BE2C (cell line): Measurements from ENCODE around the gene MAST2.
"Not testable (repeated sequence)": the region's sequence is repeated elsewhere in the genome, so short reads cannot be mapped to it uniquely, and the experiment has no call there.

Source experiments
- DNase-seq: peaks from one replicate; pipeline ENCODE4 v3.0.0-alpha.2; 2020
- H3K27me3 ChIP-seq: fragments of 250-450 bp; sonication (Bioruptor Pico); 2 replicates; pipeline ENCODE4 v1.5.1; 2020; ENCODE audit warnings: mild to moderate bottlenecking
- H3K36me3 ChIP-seq: fragments of 250-450 bp; sonication (Bioruptor Pico); 2 replicates; pipeline ENCODE4 v1.5.1; 2020; ENCODE audit warnings: mild to moderate bottlenecking
- H3K4me1 ChIP-seq: fragments of 250-450 bp; sonication (Bioruptor Pico); 2 replicates; pipeline ENCODE4 v1.5.1; 2020
- H3K4me3 ChIP-seq: 2 replicates; pipeline ENCODE4 v1.5.1; 2011; ENCODE audit warnings: low read depth, low read length
- H3K9me3 ChIP-seq: fragments of 250-450 bp; sonication (Bioruptor Pico); 2 replicates; pipeline ENCODE4 v1.5.1; 2020
- CTCF ChIP-seq: IDR thresholded peaks from 2 replicates; pipeline ENCODE4 v1.5.1; 2012; ENCODE audit warnings: mild to moderate bottlenecking, low read depth, low read length

Gene MAST2

GRCh38 chr1:45928486-45929205, 125.2 kb downstream of the MAST2 start:
- no peak for DNase-seq
- no peaks in the 10 kb centered on the region for H3K4me1 ChIP-seq
- H3K36me3 ChIP-seq = no peaks in the 10 kb centered on the region
- no peaks in the 10 kb centered on the region for H3K9me3 ChIP-seq
- H3K4me3 ChIP-seq = no peak overlapping the region
- H3K27me3 ChIP-seq = no peaks in the 10 kb centered on the region
- TF ChIP-seq CTCF = no peak

- Histone ChIP-seq H3K4me1 (no peaks in the 10 kb centered on the region), H3K36me3 (no peaks in the 10 kb centered on the region), H3K4me3 (no peak overlapping the region), H3K9me3 (no peaks in the 10 kb centered on the region), H3K27me3 (no peaks in the 10 kb centered on the region)
- no peak for TF ChIP-seq CTCF
- DNase-seq = no peak
Measured at GRCh38 chr1:45929257-45929687, 125.9 kb downstream of the MAST2 start.

- Histone ChIP-seq H3K36me3 (no peaks in the 10 kb centered on the region), H3K4me1 (no peaks in the 10 kb centered on the region), H3K4me3 (no peak overlapping the region), H3K9me3 (no peaks in the 10 kb centered on the region), H3K27me3 (no peaks in the 10 kb centered on the region)
- DNase-seq = no peak
- no peak for TF ChIP-seq CTCF
Measured at GRCh38 chr1:45930258-45931150, 127.1 kb downstream of the MAST2 start.

GRCh38 chr1:45932205-45932604, 128.8 kb downstream of the MAST2 start:
- not testable (repeated sequence) for H3K4me1 ChIP-seq, H3K9me3 ChIP-seq, DNase-seq, H3K27me3 ChIP-seq, H3K4me3 ChIP-seq, H3K36me3 ChIP-seq

- TF ChIP-seq CTCF = no peak
- Histone ChIP-seq H3K36me3 (no peaks in the 10 kb centered on the region), H3K9me3 (no peaks in the 10 kb centered on the region), H3K27me3 (no peaks in the 10 kb centered on the region), H3K4me3 (no peak overlapping the region), H3K4me1 (no peaks in the 10 kb centered on the region)
- no peak for DNase-seq
Measured at GRCh38 chr1:45934947-45935346, 131.5 kb downstream of the MAST2 start.

GRCh38 chr1:45938029-45938428, 134.6 kb downstream of the MAST2 start:
- Histone ChIP-seq H3K9me3 (no peaks in the 10 kb centered on the region), H3K4me1 (no peaks in the 10 kb centered on the region), H3K4me3 (no peak overlapping the region), H3K27me3 (no peaks in the 10 kb centered on the region), H3K36me3 (no peaks in the 10 kb centered on the region)
- DNase-seq = no peak
- no peak for TF ChIP-seq CTCF
